Gastrocnemius medialis (tissue), 4 donors: ENCODE measurements around the gene NACC1.

ENCODE experiments used
- POLR2A ChIP-seq, 2 donors: fragments of 450-650 bp; IDR thresholded peaks; one replicate each; pipeline ENCODE4 v1.6.1; 2017; ENCODE audit warnings: antibody characterized with exemption in 2 of 2, mild to moderate bottlenecking in 2 of 2, moderate library complexity in 2 of 2
- TF ChIP-seq, protein P1 (sequence below), 5 experiments: fragments of 450-650 bp in 3 of 5; fragments of 200-600 bp in 2 of 5; sonication (generic) in 2 of 5; IDR thresholded peaks in 4 of 5; conservative IDR thresholded peaks in 1 of 5; 1 replicate in 4 of 5; 2 replicates in 1 of 5; pipeline ENCODE4 v1.5.1; 2016 to 2019; ENCODE audit warnings: antibody characterized with exemption in 5 of 5, mild to moderate bottlenecking in 3 of 5, moderate library complexity in 3 of 5

DNA sequence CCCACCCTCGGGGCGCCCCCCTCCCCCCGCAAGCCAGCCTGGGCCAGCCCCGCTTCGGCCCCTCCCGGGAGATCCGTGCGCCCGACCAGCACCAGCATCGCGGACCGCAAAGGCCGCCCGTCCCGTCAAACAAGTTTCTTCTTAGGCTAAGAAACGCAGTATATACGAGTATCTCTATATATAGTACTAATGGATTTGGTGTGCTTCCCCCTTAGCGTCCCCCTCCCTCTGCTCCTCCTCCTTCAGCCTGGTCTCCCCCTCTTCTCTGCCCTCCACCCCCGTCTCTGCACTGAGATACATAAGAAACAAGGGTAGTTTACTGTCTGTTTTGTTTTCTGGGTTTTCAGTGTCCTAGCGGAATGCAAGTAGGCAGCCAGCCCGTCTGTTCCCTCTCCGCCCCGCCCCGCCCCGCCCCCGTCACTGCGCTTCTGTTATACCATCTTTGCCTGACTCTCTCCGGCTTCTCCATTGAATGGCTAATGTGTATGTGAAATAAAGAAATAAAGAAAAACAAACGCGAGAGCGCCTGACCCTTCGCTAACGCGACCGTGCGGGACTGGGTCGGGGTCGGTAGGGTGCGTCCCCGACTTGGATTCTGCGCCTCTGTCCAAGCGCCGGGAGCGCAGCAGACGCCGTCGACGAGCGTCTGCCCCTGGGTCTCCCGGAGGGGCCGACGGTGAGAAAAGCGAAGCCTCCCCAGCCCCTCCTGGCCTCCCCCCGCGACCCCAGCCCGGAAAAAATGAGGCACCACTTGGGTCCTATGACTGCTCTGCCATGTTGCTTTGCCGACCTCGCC is 19.6 kb upstream of the NACC1 start:
- TF ChIP-seq, protein P1, sequence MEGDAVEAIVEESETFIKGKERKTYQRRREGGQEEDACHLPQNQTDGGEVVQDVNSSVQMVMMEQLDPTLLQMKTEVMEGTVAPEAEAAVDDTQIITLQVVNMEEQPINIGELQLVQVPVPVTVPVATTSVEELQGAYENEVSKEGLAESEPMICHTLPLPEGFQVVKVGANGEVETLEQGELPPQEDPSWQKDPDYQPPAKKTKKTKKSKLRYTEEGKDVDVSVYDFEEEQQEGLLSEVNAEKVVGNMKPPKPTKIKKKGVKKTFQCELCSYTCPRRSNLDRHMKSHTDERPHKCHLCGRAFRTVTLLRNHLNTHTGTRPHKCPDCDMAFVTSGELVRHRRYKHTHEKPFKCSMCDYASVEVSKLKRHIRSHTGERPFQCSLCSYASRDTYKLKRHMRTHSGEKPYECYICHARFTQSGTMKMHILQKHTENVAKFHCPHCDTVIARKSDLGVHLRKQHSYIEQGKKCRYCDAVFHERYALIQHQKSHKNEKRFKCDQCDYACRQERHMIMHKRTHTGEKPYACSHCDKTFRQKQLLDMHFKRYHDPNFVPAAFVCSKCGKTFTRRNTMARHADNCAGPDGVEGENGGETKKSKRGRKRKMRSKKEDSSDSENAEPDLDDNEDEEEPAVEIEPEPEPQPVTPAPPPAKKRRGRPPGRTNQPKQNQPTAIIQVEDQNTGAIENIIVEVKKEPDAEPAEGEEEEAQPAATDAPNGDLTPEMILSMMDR (IDR thresholded peaks at IDR 0.05 in 4 of 5, conservative IDR thresholded peaks at IDR 0.05 in 1 of 5), result no peak
- no peak for TF ChIP-seq POLR2A (IDR thresholded peaks at IDR 0.05)
